ENCODE measurements around the gene CYB5R3.
"Not testable (repeated sequence)": the region's sequence is repeated elsewhere in the genome, so short reads cannot be mapped to it uniquely, and the experiment has no call there.

CYB5R3 gene

DNA sequence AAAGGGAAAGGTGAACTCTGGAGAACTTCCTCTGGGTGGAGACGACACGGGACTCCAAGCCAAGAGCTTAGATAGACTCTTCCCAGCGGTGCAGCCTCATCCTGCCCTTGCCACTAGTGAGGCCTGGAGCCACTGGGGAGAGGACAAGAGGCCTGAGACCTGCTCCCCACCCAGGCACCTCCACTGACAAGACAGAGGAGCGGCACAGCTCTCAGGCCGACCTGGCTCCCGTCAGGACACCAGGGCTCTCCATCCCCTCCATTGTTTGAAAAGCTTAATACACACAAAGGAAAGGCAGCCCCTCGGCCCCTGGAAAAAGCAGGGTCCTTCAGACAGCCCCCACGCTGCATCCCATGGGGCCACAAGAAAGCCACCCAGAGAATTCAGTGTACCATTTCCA lies 64.1 kb downstream of the CYB5R3 start:
- DNase-seq (ENCODE audit: low read depth in 2 of 2), result no peak
- TF ChIP-seq, protein P1, sequence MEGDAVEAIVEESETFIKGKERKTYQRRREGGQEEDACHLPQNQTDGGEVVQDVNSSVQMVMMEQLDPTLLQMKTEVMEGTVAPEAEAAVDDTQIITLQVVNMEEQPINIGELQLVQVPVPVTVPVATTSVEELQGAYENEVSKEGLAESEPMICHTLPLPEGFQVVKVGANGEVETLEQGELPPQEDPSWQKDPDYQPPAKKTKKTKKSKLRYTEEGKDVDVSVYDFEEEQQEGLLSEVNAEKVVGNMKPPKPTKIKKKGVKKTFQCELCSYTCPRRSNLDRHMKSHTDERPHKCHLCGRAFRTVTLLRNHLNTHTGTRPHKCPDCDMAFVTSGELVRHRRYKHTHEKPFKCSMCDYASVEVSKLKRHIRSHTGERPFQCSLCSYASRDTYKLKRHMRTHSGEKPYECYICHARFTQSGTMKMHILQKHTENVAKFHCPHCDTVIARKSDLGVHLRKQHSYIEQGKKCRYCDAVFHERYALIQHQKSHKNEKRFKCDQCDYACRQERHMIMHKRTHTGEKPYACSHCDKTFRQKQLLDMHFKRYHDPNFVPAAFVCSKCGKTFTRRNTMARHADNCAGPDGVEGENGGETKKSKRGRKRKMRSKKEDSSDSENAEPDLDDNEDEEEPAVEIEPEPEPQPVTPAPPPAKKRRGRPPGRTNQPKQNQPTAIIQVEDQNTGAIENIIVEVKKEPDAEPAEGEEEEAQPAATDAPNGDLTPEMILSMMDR (IDR thresholded peaks at IDR 0.05; ENCODE audit: low read depth, low read length), result no peak
- no peak overlapping the region for H3K4me3 ChIP-seq (replicated peaks in 1 of 2; ENCODE audit: low read depth in 2 of 2, low read length in 2 of 2)

DNA sequence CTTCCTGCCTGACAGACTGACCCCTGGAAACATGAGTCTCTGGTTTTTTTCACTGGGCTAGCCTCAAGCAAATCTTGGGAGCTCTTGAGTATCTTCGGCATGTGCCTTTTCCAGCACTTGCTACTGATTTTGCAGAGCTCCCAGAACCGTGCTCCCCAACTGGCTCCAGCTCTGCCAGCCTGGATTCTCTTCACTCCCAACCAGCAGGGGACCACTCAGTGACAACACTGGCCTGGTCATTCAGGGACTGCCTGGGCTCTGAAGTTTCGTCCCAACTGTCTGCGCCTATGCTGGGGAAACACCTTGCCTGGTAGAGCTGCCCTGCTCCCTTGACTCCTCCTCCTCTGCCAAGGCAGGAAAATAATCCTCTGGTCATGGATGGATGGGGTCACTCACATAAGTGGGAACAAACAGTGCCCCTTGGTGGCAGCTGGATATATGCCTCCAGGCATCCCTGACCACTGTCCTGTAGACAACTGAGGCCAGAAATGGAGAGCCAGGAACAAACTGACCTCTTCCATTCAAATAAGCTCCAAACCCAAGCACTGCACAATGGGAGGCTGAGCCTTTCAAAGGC lies 64.7 kb downstream of the CYB5R3 start:
- no peak for DNase-seq (ENCODE audit: low read depth in 2 of 2)
- TF ChIP-seq, protein P1 (IDR thresholded peaks at IDR 0.05; ENCODE audit: low read depth, low read length), result no peak

DNA sequence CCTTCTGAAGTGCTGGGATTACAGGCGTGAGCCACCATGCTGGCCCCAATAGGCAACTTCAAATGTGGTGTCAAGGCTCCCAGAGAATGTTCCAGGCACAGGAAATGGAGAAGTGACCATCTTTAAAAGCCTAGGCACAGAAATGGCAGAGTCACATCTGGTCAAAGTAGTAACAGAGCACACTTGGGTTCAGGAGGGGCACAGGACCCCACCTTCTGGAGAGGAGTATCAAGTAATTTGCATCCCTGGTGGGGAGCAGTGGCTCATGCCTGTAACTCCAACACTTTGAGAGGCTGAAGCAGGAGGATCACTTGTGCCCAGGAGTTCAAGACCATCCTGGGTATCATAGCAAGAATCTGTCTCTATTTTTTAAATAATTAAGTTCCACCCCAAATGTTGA lies 66.2 kb downstream of the CYB5R3 start:
- TF ChIP-seq, protein P1 (IDR thresholded peaks at IDR 0.05; ENCODE audit: low read depth, low read length), result no peak
- H3K4me3 ChIP-seq (replicated peaks in 1 of 2; ENCODE audit: low read depth in 2 of 2, low read length in 2 of 2), result no peak overlapping the region
- no peak for DNase-seq (ENCODE audit: low read depth in 2 of 2)

More for the DNA sequence above, 64.7 kb downstream of the CYB5R3 start:
- H3K4me3 ChIP-seq (replicated peaks in 1 of 2; ENCODE audit: low read depth in 2 of 2, low read length in 2 of 2), result no peak overlapping the region

DNA sequence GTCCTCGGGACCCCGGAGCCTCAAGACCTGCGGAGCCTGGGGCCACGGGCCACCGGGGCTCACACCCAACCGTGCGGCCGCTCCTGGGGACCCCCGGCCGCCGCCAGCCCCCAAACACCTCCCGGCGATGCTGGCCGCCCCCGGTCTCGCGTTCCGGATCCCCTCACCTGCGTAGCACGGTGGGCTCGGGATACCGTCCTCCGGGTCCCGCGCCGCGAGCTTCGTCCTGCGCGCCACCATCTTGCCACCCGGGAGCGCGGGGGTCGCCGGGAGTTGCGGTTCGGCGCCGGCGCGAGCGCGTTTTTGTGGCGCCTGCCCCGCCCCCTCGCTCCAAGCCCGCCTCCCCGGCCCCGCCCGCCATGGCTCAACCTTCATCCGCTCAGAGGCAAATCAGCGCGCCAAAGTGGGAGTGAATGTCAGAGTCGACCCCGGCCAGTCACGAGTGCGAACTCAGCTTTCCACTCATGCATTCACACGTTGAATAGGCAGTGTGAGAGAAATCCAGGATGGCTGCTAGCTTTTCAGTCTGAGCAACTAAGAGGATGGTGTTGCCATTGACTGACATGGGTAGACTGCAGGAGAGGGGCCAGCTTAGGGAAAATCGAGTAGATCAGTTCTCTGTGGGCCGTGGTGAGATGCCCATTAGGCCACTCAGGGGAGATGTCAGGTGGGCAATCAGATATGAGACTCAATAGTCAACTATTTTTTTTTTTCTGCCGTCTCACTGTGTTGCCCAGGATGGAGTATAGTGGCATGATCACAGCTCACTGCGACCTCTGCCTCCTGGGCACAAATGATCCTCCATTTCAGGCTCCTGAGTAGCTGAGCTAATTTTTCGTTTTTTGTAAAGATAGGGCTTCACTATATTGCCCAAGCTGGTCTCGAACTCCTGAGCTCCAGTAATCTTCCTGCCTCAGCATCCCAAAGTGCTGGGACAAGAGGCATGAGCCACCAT lies 67.2 kb downstream of the CYB5R3 start:
- H3K4me3 ChIP-seq (replicated peaks in 1 of 2; ENCODE audit: low read depth in 2 of 2, low read length in 2 of 2), result peak overlapping the region; percentile 64 to 72
- TF ChIP-seq, protein P1 (IDR thresholded peaks at IDR 0.05; ENCODE audit: low read depth, low read length), result no peak
- DNase-seq (ENCODE audit: low read depth in 2 of 2), result peak; percentile 72 to 80

DNA sequence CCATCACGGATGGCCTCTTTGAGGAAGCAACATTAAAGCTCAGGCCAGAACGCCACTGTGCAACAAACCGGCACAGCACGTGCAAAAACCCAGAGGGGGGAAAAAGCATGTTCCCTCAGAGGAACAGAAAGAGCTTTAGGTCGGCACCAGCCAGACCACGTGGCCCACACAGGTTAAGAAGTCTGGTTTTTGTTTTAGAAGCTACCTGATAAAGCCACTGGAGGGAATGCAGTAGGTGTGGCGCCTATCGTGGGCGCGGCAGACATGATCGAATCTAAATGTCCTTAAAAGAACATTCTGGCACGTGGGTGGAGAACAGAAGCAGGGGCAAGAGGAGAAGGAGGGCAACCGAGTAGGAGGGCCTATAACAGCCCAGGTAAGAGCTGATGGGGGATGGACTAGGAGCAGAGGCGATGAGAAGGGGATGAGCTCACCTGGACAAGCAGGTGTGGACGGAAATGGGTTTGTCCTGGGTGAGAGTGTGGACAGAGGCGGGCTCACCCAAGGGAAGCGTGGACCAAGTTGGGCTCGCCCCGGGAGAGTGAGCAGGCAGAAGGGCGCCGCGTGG lies 67.9 kb downstream of the CYB5R3 start:
- DNase-seq (ENCODE audit: low read depth in 2 of 2), result not testable (repeated sequence)
- H3K4me3 ChIP-seq (replicated peaks in 1 of 2; ENCODE audit: low read depth in 2 of 2, low read length in 2 of 2), result peak overlapping the region; percentile 64 to 72

DNA sequence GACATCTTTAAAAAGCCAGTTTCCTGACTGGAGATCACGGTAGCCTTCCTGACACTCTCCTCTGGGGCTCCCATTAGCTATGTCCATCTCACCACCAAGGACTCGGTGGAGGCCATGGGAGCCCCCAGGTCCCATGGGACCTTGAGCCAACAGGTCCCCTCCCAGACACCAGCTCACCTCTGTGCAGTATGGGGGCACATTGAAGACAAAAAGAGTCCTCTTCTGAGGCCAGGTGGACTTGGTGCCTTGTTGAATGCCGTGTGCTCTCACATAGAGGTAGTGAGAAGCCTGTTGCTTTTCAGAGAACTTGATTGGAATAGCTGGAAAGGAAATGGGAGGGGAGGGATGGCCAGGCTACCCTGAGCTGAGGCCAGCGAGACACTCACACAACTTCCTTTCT lies 69.2 kb downstream of the CYB5R3 start:
- not testable (repeated sequence) for DNase-seq (ENCODE audit: low read depth in 2 of 2); H3K4me3 ChIP-seq (replicated peaks in 1 of 2; ENCODE audit: low read depth in 2 of 2, low read length in 2 of 2)

DNA sequence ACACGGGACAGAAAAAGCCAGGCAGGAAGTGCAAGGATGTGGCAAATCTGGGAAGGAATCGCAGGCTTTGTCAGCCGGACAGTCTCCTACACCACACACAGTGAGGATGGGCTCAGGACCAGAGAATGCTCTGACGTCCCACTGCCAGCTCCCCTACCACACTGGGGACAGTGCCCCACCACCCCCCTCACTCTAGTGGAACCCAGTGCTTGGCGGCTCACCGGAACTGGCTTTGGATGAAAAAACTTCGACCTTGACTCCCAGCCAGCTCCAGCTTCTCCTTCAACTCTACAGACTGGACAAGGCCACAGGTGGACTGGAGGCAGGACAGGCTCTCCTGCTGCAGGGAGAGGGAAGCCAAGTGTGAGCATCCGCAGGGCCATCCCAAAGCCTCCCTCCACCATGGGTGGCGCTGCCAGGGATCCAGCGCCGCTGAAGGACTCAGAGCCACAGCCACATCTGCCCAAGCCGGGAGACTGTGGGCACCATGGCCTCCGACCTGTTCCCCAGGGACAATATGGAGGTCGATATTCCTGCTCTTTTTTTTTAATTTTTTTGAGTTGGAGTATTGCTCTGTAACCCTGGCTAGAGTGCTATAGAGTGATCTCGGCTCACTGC lies 71.5 kb downstream of the CYB5R3 start:
- TF ChIP-seq, protein P1 (IDR thresholded peaks at IDR 0.05; ENCODE audit: low read depth, low read length), result no peak
- no peak overlapping the region for H3K4me3 ChIP-seq (replicated peaks in 1 of 2; ENCODE audit: low read depth in 2 of 2, low read length in 2 of 2)
- no peak for DNase-seq (ENCODE audit: low read depth in 2 of 2)

DNA sequence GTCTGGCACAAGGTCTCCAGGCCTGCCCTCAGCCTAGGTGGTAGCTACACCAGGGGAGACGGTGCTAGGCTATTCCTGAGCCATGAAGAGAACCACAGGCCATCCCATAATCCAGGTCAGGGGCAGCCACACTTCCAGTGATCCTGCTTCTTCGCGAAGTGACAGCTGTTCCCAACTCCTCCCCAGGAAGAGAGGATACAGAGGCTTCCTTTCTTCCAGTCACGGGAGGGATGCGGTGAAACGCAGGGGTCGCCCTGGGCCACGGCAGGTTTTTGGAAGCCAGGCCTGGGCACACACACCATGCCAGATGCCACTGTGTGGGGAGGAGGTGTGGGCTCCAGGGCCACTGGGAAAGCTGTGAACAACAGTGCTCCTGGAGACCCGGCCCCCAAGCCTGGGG lies 72.1 kb downstream of the CYB5R3 start:
- DNase-seq (ENCODE audit: low read depth in 2 of 2); H3K4me3 ChIP-seq (replicated peaks in 1 of 2; ENCODE audit: low read depth in 2 of 2, low read length in 2 of 2): not testable (repeated sequence)

DNA sequence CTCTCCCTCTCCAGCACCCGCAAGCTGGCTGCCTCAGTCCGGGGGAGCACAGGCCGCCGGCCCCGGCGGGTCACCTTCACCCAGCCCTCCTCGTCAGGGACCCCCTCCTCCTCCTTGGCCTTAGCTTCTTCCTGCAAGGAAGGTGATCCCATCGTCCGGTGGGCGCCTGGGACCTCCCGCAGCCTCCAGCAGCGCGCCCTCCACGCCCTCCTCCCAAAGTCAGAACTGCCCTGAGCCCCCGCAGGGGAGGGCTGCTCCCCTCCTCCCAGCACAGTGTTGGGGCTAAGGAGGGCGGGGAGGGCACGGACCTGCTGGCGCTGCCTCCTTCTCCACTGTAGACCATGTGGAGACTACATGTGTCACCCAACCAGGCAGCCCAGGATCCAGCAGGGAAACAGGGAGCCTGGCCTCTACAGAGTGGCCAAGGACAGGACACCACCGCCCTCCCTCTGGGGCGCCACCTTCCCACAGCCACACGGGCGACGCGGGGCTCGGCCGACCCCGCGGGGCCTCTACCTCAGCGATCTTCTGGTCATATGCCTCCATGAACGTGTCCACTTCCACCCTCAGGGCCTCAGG lies 73.1 kb downstream of the CYB5R3 start:
- DNase-seq (ENCODE audit: low read depth in 2 of 2); H3K4me3 ChIP-seq (replicated peaks in 1 of 2; ENCODE audit: low read depth in 2 of 2, low read length in 2 of 2): not testable (repeated sequence)

DNA sequence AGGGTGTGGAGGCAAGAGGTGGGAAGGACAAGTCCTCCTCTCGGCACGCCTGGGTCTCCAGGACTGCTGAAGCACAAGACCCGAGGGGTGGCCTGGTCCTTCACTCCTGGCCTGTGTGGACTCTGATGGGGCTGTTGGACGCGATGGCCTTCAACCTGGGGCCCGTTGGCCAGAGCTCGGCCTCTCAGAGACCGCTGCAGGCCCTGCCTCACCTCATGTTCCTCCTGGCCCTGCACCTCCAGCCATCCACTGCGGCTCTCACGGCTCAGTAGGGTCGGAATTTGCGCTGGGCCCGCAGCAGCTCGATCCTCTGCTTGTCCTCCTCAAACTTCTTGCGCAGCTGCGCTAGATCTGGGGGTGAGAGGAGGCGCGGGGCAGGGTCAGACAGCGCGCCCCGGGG lies 74.7 kb downstream of the CYB5R3 start:
- not testable (repeated sequence) for DNase-seq (ENCODE audit: low read depth in 2 of 2); H3K4me3 ChIP-seq (replicated peaks in 1 of 2; ENCODE audit: low read depth in 2 of 2, low read length in 2 of 2)

DNA sequence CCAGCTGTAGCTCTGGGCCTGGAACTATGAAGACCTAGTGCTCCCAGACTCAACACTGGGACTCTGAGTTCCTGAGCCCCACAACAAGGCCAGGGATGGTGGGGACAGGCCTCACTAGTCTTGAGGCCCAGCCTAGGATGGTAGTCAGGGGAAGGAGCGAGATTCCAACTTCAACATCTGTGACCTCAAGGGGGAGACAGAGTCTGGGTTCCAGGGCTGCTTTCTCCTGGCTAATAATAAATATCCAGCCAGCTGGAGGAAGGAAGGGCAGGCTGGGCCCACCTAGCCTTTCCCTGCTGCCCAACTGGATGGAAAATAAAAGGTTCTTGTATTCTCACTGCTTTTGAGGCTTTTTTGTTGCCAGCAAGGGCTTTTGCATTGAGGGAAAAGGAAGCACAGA lies 75.1 kb downstream of the CYB5R3 start:
- not testable (repeated sequence) for H3K4me3 ChIP-seq (replicated peaks in 1 of 2; ENCODE audit: low read depth in 2 of 2, low read length in 2 of 2); DNase-seq (ENCODE audit: low read depth in 2 of 2)

All from cardiac fibroblast (primary cell).